Measurements from ENCODE around the gene CD8A.
"Not testable (repeated sequence)": the region's sequence is repeated elsewhere in the genome, so short reads cannot be mapped to it uniquely, and the experiment has no call there.

DNA sequence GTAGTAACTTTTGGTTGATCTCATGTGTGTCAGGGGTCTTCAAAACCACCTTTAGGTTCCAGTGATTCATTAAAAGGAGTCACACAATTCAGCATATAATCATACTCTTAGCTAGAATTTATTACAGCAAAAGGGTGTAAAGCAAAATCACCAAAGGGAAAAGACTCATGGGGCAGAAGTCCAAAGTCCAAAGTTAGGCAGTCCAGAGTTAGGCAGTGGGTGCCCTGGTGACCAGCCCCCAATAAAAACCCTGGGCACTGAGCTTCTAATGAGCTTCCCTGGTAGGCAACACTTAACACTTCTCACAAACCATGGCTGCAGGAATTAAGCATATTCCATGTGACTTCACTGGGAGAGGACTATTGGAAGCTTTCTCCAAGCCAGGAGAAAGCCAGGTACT, 51.2 kb downstream of the CD8A start:
- TF ChIP-seq, protein P1, sequence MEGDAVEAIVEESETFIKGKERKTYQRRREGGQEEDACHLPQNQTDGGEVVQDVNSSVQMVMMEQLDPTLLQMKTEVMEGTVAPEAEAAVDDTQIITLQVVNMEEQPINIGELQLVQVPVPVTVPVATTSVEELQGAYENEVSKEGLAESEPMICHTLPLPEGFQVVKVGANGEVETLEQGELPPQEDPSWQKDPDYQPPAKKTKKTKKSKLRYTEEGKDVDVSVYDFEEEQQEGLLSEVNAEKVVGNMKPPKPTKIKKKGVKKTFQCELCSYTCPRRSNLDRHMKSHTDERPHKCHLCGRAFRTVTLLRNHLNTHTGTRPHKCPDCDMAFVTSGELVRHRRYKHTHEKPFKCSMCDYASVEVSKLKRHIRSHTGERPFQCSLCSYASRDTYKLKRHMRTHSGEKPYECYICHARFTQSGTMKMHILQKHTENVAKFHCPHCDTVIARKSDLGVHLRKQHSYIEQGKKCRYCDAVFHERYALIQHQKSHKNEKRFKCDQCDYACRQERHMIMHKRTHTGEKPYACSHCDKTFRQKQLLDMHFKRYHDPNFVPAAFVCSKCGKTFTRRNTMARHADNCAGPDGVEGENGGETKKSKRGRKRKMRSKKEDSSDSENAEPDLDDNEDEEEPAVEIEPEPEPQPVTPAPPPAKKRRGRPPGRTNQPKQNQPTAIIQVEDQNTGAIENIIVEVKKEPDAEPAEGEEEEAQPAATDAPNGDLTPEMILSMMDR (IDR thresholded peaks at IDR 0.05; ENCODE audit: borderline replicate concordance, extremely low read depth, low read length, poor library complexity, severe bottlenecking), result not testable (repeated sequence)
- TF ChIP-seq EZH2 (IDR thresholded peaks at IDR 0.05; ENCODE audit: borderline replicate concordance, low read depth, low read length, severe bottlenecking), result not testable (repeated sequence)
